CD4-positive, alpha-beta T cell treated with Interleukin-15 for 1 hour (primary cell): ENCODE results near the gene MRPS15.
A peak's percentile ranks its signal among the peaks of the same experiment; 100 is the strongest.
"Not testable (repeated sequence)": the region's sequence is repeated elsewhere in the genome, so short reads cannot be mapped to it uniquely, and the experiment has no call there.

Experiments
- DNase-seq: peaks from one replicate; pipeline ENCODE4 v3.0.0-alpha.2; 2020

The MRPS15 gene

GRCh38 chr1:36463803-36464604 is at the start of gene MRPS15:
TSS of gene MRPS15 (minus strand) at chr1:36464384. CDS start at chr1:36464275, 109 bp downstream.
- peak; percentile 93 for DNase-seq

GRCh38 chr1:36512842-36513241 is 48.7 kb upstream of the MRPS15 start:
- no peak for DNase-seq

- no peak for DNase-seq
Measured at GRCh38 chr1:36511804-36512798, 47.9 kb upstream of the MRPS15 start.

GRCh38 chr1:36511220-36511619 is 47.0 kb upstream of the MRPS15 start:
- not testable (repeated sequence) for DNase-seq

GRCh38 chr1:36510418-36510817 is 46.2 kb upstream of the MRPS15 start:
- no peak for DNase-seq

- no peak for DNase-seq
Measured at GRCh38 chr1:36508257-36508656, 44.1 kb upstream of the MRPS15 start.

- DNase-seq: no peak
Measured at GRCh38 chr1:36506276-36506920, 42.2 kb upstream of the MRPS15 start.

GRCh38 chr1:36503733-36504132 is 39.5 kb upstream of the MRPS15 start:
- DNase-seq: no peak

- DNase-seq: no peak
Measured at GRCh38 chr1:36503159-36503558, 39.0 kb upstream of the MRPS15 start.

GRCh38 chr1:36502616-36503015 is 38.4 kb upstream of the MRPS15 start:
- DNase-seq: no peak

GRCh38 chr1:36501911-36502310 is 37.7 kb upstream of the MRPS15 start:
- not testable (repeated sequence) for DNase-seq

GRCh38 chr1:36497207-36497606 is 33.0 kb upstream of the MRPS15 start:
- DNase-seq: no peak

- no peak for DNase-seq
Measured at GRCh38 chr1:36494971-36495370, 30.8 kb upstream of the MRPS15 start.

- DNase-seq: no peak
Measured at GRCh38 chr1:36493524-36493923, 29.3 kb upstream of the MRPS15 start.

GRCh38 chr1:36492491-36492890 is 28.3 kb upstream of the MRPS15 start:
- DNase-seq: no peak

GRCh38 chr1:36489258-36490051 is 25.3 kb upstream of the MRPS15 start:
- DNase-seq: not testable (repeated sequence)

GRCh38 chr1:36487906-36488305 is 23.7 kb upstream of the MRPS15 start:
- no peak for DNase-seq

GRCh38 chr1:36487336-36487725 is 23.1 kb upstream of the MRPS15 start:
- not testable (repeated sequence) for DNase-seq

GRCh38 chr1:36486439-36487335 is 22.5 kb upstream of the MRPS15 start:
- peak; percentile 70 for DNase-seq

GRCh38 chr1:36486093-36486438 is 21.9 kb upstream of the MRPS15 start:
- no peak for DNase-seq

- DNase-seq: no peak
Measured at GRCh38 chr1:36484099-36484498, 19.9 kb upstream of the MRPS15 start.
